ENCODE measurements around the gene ENTPD7.
A peak's percentile ranks its signal among the peaks of the same experiment; 100 is the strongest.

ENTPD7 gene

GRCh38 chr10:99659031-99659867 is at the start of gene ENTPD7:
Gene ENTPD7 (plus strand): TSS chr10:99659509. CDS start chr10:99659957, 448 bp downstream.
- H3K9me3 Mint-ChIP-seq = no peaks in the 10 kb centered on the region
- peak; percentile 27 to 44 (median 40) for TF ChIP-seq CTCF (IDR thresholded peaks at IDR 0.05; ENCODE audit: unreplicated experiment in 3 of 3)
- peaks cover 5% of the 10 kb centered on the region for H3K36me3 Mint-ChIP-seq (ENCODE audit: low read depth)
- H3K4me3 Mint-ChIP-seq = peak within 1 kb of the TSS; percentile 88 to 91 (median 90)
- H3K4me1 Mint-ChIP-seq = peaks cover 17% of the 10 kb centered on the region
- peaks cover 28% of the 10 kb centered on the region for H3K27me3 Mint-ChIP-seq (ENCODE audit: low read depth)
- H3K27ac Mint-ChIP-seq = peak within 1 kb of the TSS in 2 of 3 experiments; percentile 36 to 51

GRCh38 chr10:99610221-99610620 is 49.1 kb upstream of the ENTPD7 start:
- no peak for TF ChIP-seq CTCF (IDR thresholded peaks at IDR 0.05; ENCODE audit: unreplicated experiment in 3 of 3)
- Mint-ChIP-seq H3K27ac (no peak overlapping the region), H3K9me3 (no peaks in the 10 kb centered on the region), H3K27me3 (ENCODE audit: low read depth) (no peaks in the 10 kb centered on the region), H3K4me1 (no peaks in the 10 kb centered on the region), H3K36me3 (ENCODE audit: low read depth) (peaks cover 21% of the 10 kb centered on the region), H3K4me3 (no peak overlapping the region)

- no peaks in the 10 kb centered on the region for H3K27me3 Mint-ChIP-seq (ENCODE audit: low read depth)
- no peaks in the 10 kb centered on the region for H3K4me1 Mint-ChIP-seq
- H3K4me3 Mint-ChIP-seq = no peak overlapping the region
- no peak for TF ChIP-seq CTCF (IDR thresholded peaks at IDR 0.05; ENCODE audit: unreplicated experiment in 3 of 3)
- H3K36me3 Mint-ChIP-seq (ENCODE audit: low read depth) = peaks cover 21% of the 10 kb centered on the region
- H3K9me3 Mint-ChIP-seq = no peaks in the 10 kb centered on the region
- H3K27ac Mint-ChIP-seq = no peak overlapping the region
Observed at GRCh38 chr10:99611326-99611725, 48.0 kb upstream of the ENTPD7 start.

GRCh38 chr10:99612167-99612831 is 47.0 kb upstream of the ENTPD7 start:
- Mint-ChIP-seq H3K4me1 (peaks cover under 1% of the 10 kb centered on the region), H3K27me3 (ENCODE audit: low read depth) (no peaks in the 10 kb centered on the region), H3K27ac (no peak overlapping the region), H3K9me3 (no peaks in the 10 kb centered on the region), H3K36me3 (ENCODE audit: low read depth) (peaks cover 21% of the 10 kb centered on the region), H3K4me3 (no peak overlapping the region)
- peak; percentile 76 to 89 (median 86) for TF ChIP-seq CTCF (IDR thresholded peaks at IDR 0.05; ENCODE audit: unreplicated experiment in 3 of 3)

- no peak for TF ChIP-seq CTCF (IDR thresholded peaks at IDR 0.05; ENCODE audit: unreplicated experiment in 3 of 3)
- H3K27me3 Mint-ChIP-seq (ENCODE audit: low read depth) = no peaks in the 10 kb centered on the region
- H3K4me3 Mint-ChIP-seq = no peak overlapping the region
- H3K36me3 Mint-ChIP-seq (ENCODE audit: low read depth) = peaks cover 17% of the 10 kb centered on the region
- no peaks in the 10 kb centered on the region for H3K9me3 Mint-ChIP-seq
- peaks cover 22% of the 10 kb centered on the region for H3K4me1 Mint-ChIP-seq
- no peak overlapping the region for H3K27ac Mint-ChIP-seq
Observed at GRCh38 chr10:99615426-99615825, 43.9 kb upstream of the ENTPD7 start.

Data from nephron (organoid).